HepG2 (cell line): ENCODE data around the gene ITIH1. TPM values are rescaled to one million over a fixed set of nuclear protein-coding genes. Genes with fewer than 3 reads are reported as not detected.

Source experiments
- CERS6 ChIP-seq: sonication (generic); formaldehyde crosslinking; IDR thresholded peaks from 2 replicates; pipeline ENCODE4 v1.5.0; 2020; ENCODE audit warnings: missing genetic modification reagents
- DDIT3 ChIP-seq: sonication (generic); formaldehyde crosslinking; IDR thresholded peaks from 2 replicates; pipeline ENCODE4 v1.4.0; 2020; ENCODE audit warnings: mild to moderate bottlenecking, missing genetic modification reagents
- DZIP1 ChIP-seq: sonication (generic); formaldehyde crosslinking; IDR thresholded peaks from 2 replicates; pipeline ENCODE4 v1.5.0; 2020; ENCODE audit warnings: mild to moderate bottlenecking, missing genetic modification reagents
- HNF1A ChIP-seq, 2 experiments: sonication (generic) in 1 of 2; formaldehyde crosslinking in 1 of 2; IDR thresholded peaks; 2 replicates each; pipeline versions ENCODE4 v1.4.0 to v1.6.1; 2016 to 2020; ENCODE audit warnings: borderline replicate concordance in 1 of 2, low read depth in 1 of 2, mild to moderate bottlenecking in 1 of 2, missing genetic modification reagents in 1 of 2
- KMT2B ChIP-seq: IDR thresholded peaks from 2 replicates; pipeline ENCODE4 v1.6.1; 2016; ENCODE audit warnings: missing genetic modification reagents, missing compliant biosample characterization
- LRRFIP1 ChIP-seq: sonication (generic); formaldehyde crosslinking; conservative IDR thresholded peaks from 2 replicates; pipeline ENCODE4 v1.4.0; 2020; ENCODE audit warnings: missing genetic modification reagents
- MIER2 ChIP-seq: IDR thresholded peaks from 2 replicates; pipeline ENCODE4 v1.6.1; 2016; ENCODE audit warnings: missing biosample characterization, missing genetic modification reagents
- RAD21 ChIP-seq: fragments of 450-650 bp; formaldehyde crosslinking; IDR thresholded peaks from 2 replicates; pipeline ENCODE4 v1.5.0; 2020; ENCODE audit warnings: mild to moderate bottlenecking
- SIN3A ChIP-seq: IDR thresholded peaks from 2 replicates; pipeline ENCODE4 v1.6.1; 2011; ENCODE audit warnings: low read depth, mild to moderate bottlenecking, control low read depth, low read length, borderline replicate concordance
- TMF1 ChIP-seq: sonication (generic); formaldehyde crosslinking; IDR thresholded peaks from 2 replicates; pipeline ENCODE4 v1.8.1; 2022; ENCODE audit warnings: low read depth, missing genetic modification reagents
- YY1 ChIP-seq: IDR thresholded peaks from 2 replicates; pipeline ENCODE4 v1.6.1; 2011; ENCODE audit warnings: low read length, low read depth, moderate library complexity, mild to moderate bottlenecking; ENCODE audit not compliant: insufficient read depth, insufficient replicate concordance
- ZBTB42 ChIP-seq: sonication (generic); formaldehyde crosslinking; IDR thresholded peaks from 2 replicates; pipeline ENCODE4 v1.5.0; 2020; ENCODE audit warnings: mild to moderate bottlenecking, missing genetic modification reagents
- ZFX ChIP-seq: sonication (generic); formaldehyde crosslinking; IDR thresholded peaks from 2 replicates; pipeline ENCODE4 v1.4.0; 2020; ENCODE audit warnings: mild to moderate bottlenecking, low read depth, missing genetic modification reagents, moderate library complexity
- ZNF180 ChIP-seq: sonication (generic); formaldehyde crosslinking; IDR thresholded peaks from 2 replicates; pipeline ENCODE4 v1.4.0; 2020; ENCODE audit warnings: low read depth, missing genetic modification reagents, borderline replicate concordance
- ZNF496 ChIP-seq: sonication (generic); formaldehyde crosslinking; IDR thresholded peaks from 2 replicates; pipeline ENCODE4 v1.8.1; 2023; ENCODE audit warnings: mild to moderate bottlenecking, moderate library complexity, missing genetic modification reagents; ENCODE audit not compliant: insufficient replicate concordance
- ZNF598 ChIP-seq: sonication (generic); formaldehyde crosslinking; IDR thresholded peaks from 2 replicates; pipeline ENCODE4 v1.5.1; 2020; ENCODE audit warnings: mild to moderate bottlenecking, missing genetic modification reagents, borderline replicate concordance
- ZNF737 ChIP-seq: sonication (generic); formaldehyde crosslinking; IDR thresholded peaks from 2 replicates; pipeline ENCODE4 v1.5.0; 2020; ENCODE audit warnings: missing genetic modification reagents, mild to moderate bottlenecking, borderline replicate concordance
- polyA plus RNA-seq, 8 experiments: library from polyadenylated mRNA; depleted of rRNA in 3 of 8; stranded (reverse) in 7 of 8; unstranded in 1 of 8; fragments of >200 nt; fragmentation: Illumina TruSeq in 4 of 8; extraction: Trizol in 4 of 8; gene quantifications; 2 replicates each; pipeline versions ENCODE4 v1.2.1 to v1.2.3, GENCODE V29; 2011 to 2016; ENCODE audit warnings: low read depth in 4 of 8, missing spikeins in 1 of 8, mixed read lengths in 1 of 8; ENCODE audit not compliant: insufficient read depth in 1 of 8
- total RNA-seq, 5 experiments: library from RNA; depleted of rRNA; stranded (reverse); fragments of >200 nt; fragmentation: Illumina TruSeq; extraction: Trizol; gene quantifications; 2 replicates each; pipeline ENCODE4 v1.2.3, GENCODE V29; 2016; ENCODE audit warnings: low read depth in 1 of 5

Gene ITIH1
- total and polyA plus RNA-seq, 2 of the 13 experiments (the other 11 are each of a cell fraction or from before 2014, with no cell fraction given) = 12.3 to 19.6 TPM

GRCh38 chr3:52792413-52792812, 15.0 kb downstream of the ITIH1 start (continued):
- TF ChIP-seq ZNF180 (no peak), LRRFIP1 (CRISPR knock-in tag) (no peak), ZNF737 (no peak), ZBTB42 (CRISPR knock-in tag) (no peak), CERS6 (CRISPR knock-in tag) (no peak), MIER2 (CRISPR knock-in tag) (no peak), SIN3A (no peak), RAD21 (CRISPR knock-in tag) (peak; percentile 75), HNF1A (IDR thresholded peaks at IDR 0.05; ENCODE audit: low read depth) (no peak), HNF1A (CRISPR knock-in tag; IDR thresholded peaks at IDR 0.05; ENCODE audit: borderline replicate concordance) (no peak), ZNF598 (CRISPR knock-in tag) (0 out of 2 replicates have a peak, but pooled peaks have one; percentile 26), DDIT3 (CRISPR knock-in tag) (no peak), DZIP1 (CRISPR knock-in tag) (no peak), KMT2B (CRISPR knock-in tag) (no peak), YY1 (no peak), ZNF496 (CRISPR knock-in tag) (no peak), TMF1 (CRISPR knock-in tag) (no peak), ZFX (CRISPR knock-in tag) (peak; percentile 83)
